ENCODE results near the gene REM2.
A peak's percentile ranks its signal among the peaks of the same experiment; 100 is the strongest.

REM2 gene

GRCh38 chr14:22861651-22862050, 21.4 kb upstream of the REM2 start:
- no peak for TF ChIP-seq CTCF (IDR thresholded peaks at IDR 0.05; ENCODE audit: borderline replicate concordance, insufficient read depth, low read depth, low read length)
- no peak overlapping the region for H3K4me3 ChIP-seq (ENCODE audit: low read depth, low read length)

- TF ChIP-seq CTCF (IDR thresholded peaks at IDR 0.05; ENCODE audit: borderline replicate concordance, insufficient read depth, low read depth, low read length) = no peak
- H3K4me3 ChIP-seq (ENCODE audit: low read depth, low read length) = no peak overlapping the region
These were observed 18.0 kb upstream of the REM2 start for GRCh38 chr14:22864979-22865378.

- peak; percentile 27; the same call in 1 of the 2 replicates for TF ChIP-seq CTCF (IDR thresholded peaks at IDR 0.05; ENCODE audit: borderline replicate concordance, insufficient read depth, low read depth, low read length)
- H3K4me3 ChIP-seq (ENCODE audit: low read depth, low read length) = no peak overlapping the region
These were observed 17.3 kb upstream of the REM2 start for GRCh38 chr14:22865424-22866405.

GRCh38 chr14:22866874-22867273, 16.1 kb upstream of the REM2 start:
- no peak for TF ChIP-seq CTCF (IDR thresholded peaks at IDR 0.05; ENCODE audit: borderline replicate concordance, insufficient read depth, low read depth, low read length)
- H3K4me3 ChIP-seq (ENCODE audit: low read depth, low read length) = no peak overlapping the region

GRCh38 chr14:22870811-22871223, 12.2 kb upstream of the REM2 start:
- no peak overlapping the region for H3K4me3 ChIP-seq (ENCODE audit: low read depth, low read length)
- no peak for TF ChIP-seq CTCF (IDR thresholded peaks at IDR 0.05; ENCODE audit: borderline replicate concordance, insufficient read depth, low read depth, low read length)

GRCh38 chr14:22871224-22872032, 11.6 kb upstream of the REM2 start, which contains the start of gene LRP10:
Gene LRP10, plus strand, starts transcription at chr14:22871740. Its CDS starts 564 bp downstream, at chr14:22872304.
- 0 out of 2 replicates have a peak, but pooled peaks have one; percentile 6 for TF ChIP-seq CTCF (IDR thresholded peaks at IDR 0.05; ENCODE audit: borderline replicate concordance, insufficient read depth, low read depth, low read length)

More at GRCh38 chr14:22871224-22872032, 11.6 kb upstream of the REM2 start, which contains the start of gene LRP10:
- H3K4me3 ChIP-seq (ENCODE audit: low read depth, low read length) = peak within 1 kb of the TSS; percentile 73
